ENCODE measurements around the gene HDDC3.

- TF ChIP-seq CTBP1 (IDR thresholded peaks at IDR 0.05; ENCODE audit: borderline replicate concordance) = no peak
- no peak for TF ChIP-seq HDGF (IDR thresholded peaks at IDR 0.05; ENCODE audit: borderline replicate concordance)
- TF ChIP-seq FOXM1 (IDR thresholded peaks at IDR 0.05; ENCODE audit: borderline replicate concordance) = no peak
- no peak for TF ChIP-seq NFRKB (IDR thresholded peaks at IDR 0.05)
- TF ChIP-seq FOXA1 (IDR thresholded peaks at IDR 0.05) = no peak
- TF ChIP-seq SP1 (IDR thresholded peaks at IDR 0.05) = no peak
- TF ChIP-seq FOXK2 (IDR thresholded peaks at IDR 0.05) = no peak
- TF ChIP-seq BHLHE40 (IDR thresholded peaks at IDR 0.05; ENCODE audit: borderline replicate concordance) = no peak
- no peak for TF ChIP-seq ARNT (IDR thresholded peaks at IDR 0.05)
- no peak for TF ChIP-seq L3MBTL2 (conservative IDR thresholded peaks at IDR 0.05)
These were observed 24.4 kb downstream of the HDDC3 start for GRCh38 chr15:90907838-90908507.

Data from HEK293T (cell line).